Smooth muscle cell (in vitro differentiated cells): ENCODE results near the gene EMC6. TPM values are rescaled to one million over a fixed set of nuclear protein-coding genes. Genes with fewer than 3 reads are reported as not detected.

Experiments used
- DNase-seq: peaks from one replicate; lab custom pipeline; 2025; ENCODE audit not compliant: unreplicated experiment; lab: John Stamatoyannopoulos, UW
- H2AFZ ChIP-seq: fragments of 200-600 bp; sonication (generic); 2 replicates; pipeline ENCODE4 v1.6.0; 2016; ENCODE audit warnings: antibody characterized with exemption, low read depth, mild to moderate bottlenecking
- H3F3A ChIP-seq: fragments of 200-600 bp; sonication (generic); 2 replicates; pipeline ENCODE4 v1.6.0; 2017; ENCODE audit warnings: antibody characterized with exemption, low read depth
- H3K27ac ChIP-seq: fragments of 200-600 bp; sonication (generic); 2 replicates; pipeline ENCODE4 v1.5.1; 2016; ENCODE audit warnings: low read depth, mild to moderate bottlenecking
- H3K27me3 ChIP-seq: fragments of 200-600 bp; sonication (generic); 2 replicates; pipeline ENCODE4 v1.6.1; 2016; ENCODE audit warnings: low read depth, mild to moderate bottlenecking
- H3K36me3 ChIP-seq: fragments of 200-600 bp; sonication (generic); 2 replicates; pipeline ENCODE4 v1.5.1; 2016; ENCODE audit warnings: low read depth
- H3K4me1 ChIP-seq: fragments of 200-600 bp; sonication (generic); 2 replicates; pipeline ENCODE4 v1.5.1; 2016; ENCODE audit warnings: low read depth
- H3K4me2 ChIP-seq: fragments of 200-600 bp; sonication (generic); 2 replicates; pipeline ENCODE4 v1.6.0; 2016; ENCODE audit warnings: mild to moderate bottlenecking
- H3K4me3 ChIP-seq: fragments of 200-600 bp; sonication (generic); 2 replicates; pipeline ENCODE4 v1.5.1; 2016; ENCODE audit warnings: mild to moderate bottlenecking
- H3K79me2 ChIP-seq: fragments of 200-600 bp; sonication (generic); 2 replicates; pipeline ENCODE4 v1.6.0; 2016; ENCODE audit warnings: low read depth, mild to moderate bottlenecking
- H3K9ac ChIP-seq: fragments of 200-600 bp; sonication (generic); 2 replicates; pipeline ENCODE4 v1.6.0; 2016; ENCODE audit warnings: low read depth
- H3K9me3 ChIP-seq: fragments of 200-600 bp; sonication (generic); replicated peaks from 2 replicates; pipeline ENCODE4 v1.5.1; 2016; ENCODE audit warnings: low read depth
- H4K20me1 ChIP-seq: fragments of 200-600 bp; sonication (generic); 2 replicates; pipeline ENCODE4 v1.6.0; 2016; ENCODE audit warnings: low read depth
- CTCF ChIP-seq: fragments of 200-600 bp; sonication (generic); IDR thresholded peaks from 2 replicates; pipeline ENCODE4 v1.5.1; 2017; ENCODE audit warnings: borderline replicate concordance, mild to moderate bottlenecking, antibody characterized with exemption; ENCODE audit not compliant: insufficient read depth, poor library complexity, severe bottlenecking
- WGBS: methylation state at CpG from one replicate; pipeline ENCODE4 v1.1.7; 2016; ENCODE audit warnings: low lambda C conversion rate; 5-methylcytosine and 5-hydroxymethylcytosine counted together
- polyA plus RNA-seq: library from polyadenylated mRNA; unstranded; fragments of >200 nt; fragmentation: Nextera tagmentation; extraction: Ambion mirVana; gene quantifications from 2 replicates; pipeline ENCODE4 v1.2.1, GENCODE V29; 2016
- total RNA-seq: library from RNA; depleted of rRNA; stranded (reverse); fragments of >200 nt; gene quantifications from 2 replicates; pipeline ENCODE4 v1.2.3, GENCODE V29; 2014

The EMC6 gene
- total and polyA plus RNA-seq, 2 experiments from 2014 or later = 59.7 to 123 TPM

GRCh38 chr17:3683054-3683511 is 14.5 kb downstream of the EMC6 start:
- no peaks in the 10 kb centered on the region for H3K36me3 ChIP-seq
- WGBS = 40% methylated on average over 10 of the region's 10 CpGs
- H2AFZ ChIP-seq = no peak overlapping the region
- H3K79me2 ChIP-seq = no peaks in the 10 kb centered on the region
- no peaks in the 10 kb centered on the region for H4K20me1 ChIP-seq
- DNase-seq = no peak
- H3K27me3 ChIP-seq = no peaks in the 10 kb centered on the region
- H3K4me3 ChIP-seq = no peak overlapping the region
- no peak overlapping the region for H3K4me2 ChIP-seq
- TF ChIP-seq CTCF = peak; percentile 89
- no peak overlapping the region for H3K27ac ChIP-seq
- H3K9ac ChIP-seq = no peak overlapping the region
- no peaks in the 10 kb centered on the region for H3K9me3 ChIP-seq
- no peaks in the 10 kb centered on the region for H3F3A ChIP-seq
- H3K4me1 ChIP-seq = no peaks in the 10 kb centered on the region

- TF ChIP-seq CTCF = no peak
- Histone ChIP-seq H3K36me3 (no peaks in the 10 kb centered on the region), H3K4me1 (no peaks in the 10 kb centered on the region), H3F3A (no peaks in the 10 kb centered on the region), H3K9ac (no peak overlapping the region), H3K4me2 (no peak overlapping the region), H3K27me3 (no peaks in the 10 kb centered on the region), H3K27ac (no peak overlapping the region), H3K9me3 (no peaks in the 10 kb centered on the region), H3K79me2 (no peaks in the 10 kb centered on the region), H2AFZ (no peak overlapping the region), H3K4me3 (no peak overlapping the region), H4K20me1 (no peaks in the 10 kb centered on the region)
- WGBS = 76% methylated on average over 12 of the region's 13 CpGs
- DNase-seq = no peak
These were observed 16.6 kb downstream of the EMC6 start for GRCh38 chr17:3685174-3685573.

GRCh38 chr17:3688027-3688553 is 19.5 kb downstream of the EMC6 start:
- Histone ChIP-seq H4K20me1 (no peaks in the 10 kb centered on the region), H3K4me2 (no peak overlapping the region), H3K27ac (no peak overlapping the region), H3K27me3 (peaks cover 4% of the 10 kb centered on the region), H3K9ac (no peak overlapping the region), H3K9me3 (no peaks in the 10 kb centered on the region), H3K36me3 (no peaks in the 10 kb centered on the region), H3K4me3 (no peak overlapping the region), H2AFZ (no peak overlapping the region), H3K79me2 (no peaks in the 10 kb centered on the region), H3K4me1 (no peaks in the 10 kb centered on the region), H3F3A (no peaks in the 10 kb centered on the region)
- DNase-seq = no peak
- TF ChIP-seq CTCF = no peak
- 72% methylated on average over 17 of the region's 19 CpGs for WGBS

DNA sequence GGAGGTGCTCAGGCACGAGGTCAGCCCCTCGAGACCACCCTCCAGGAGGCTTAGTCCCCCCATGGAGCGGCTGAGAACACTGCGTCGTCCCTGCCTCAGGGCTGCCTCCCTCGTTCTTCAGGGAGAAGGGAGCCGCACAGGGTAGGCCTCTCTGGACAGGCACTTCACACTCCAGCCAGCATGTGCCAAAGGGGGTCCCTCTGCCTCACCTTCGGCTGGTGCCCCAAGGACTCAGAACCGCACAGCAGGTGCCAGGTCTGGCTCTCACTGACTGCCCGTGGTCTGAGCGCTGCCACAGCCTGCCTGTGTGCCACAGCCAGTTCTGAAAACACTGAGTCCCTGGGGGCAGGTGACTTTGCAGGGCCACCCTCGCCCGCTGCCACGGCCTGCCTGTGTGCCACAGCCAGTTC is 20.2 kb downstream of the EMC6 start:
- no peak for TF ChIP-seq CTCF
- H2AFZ ChIP-seq = no peak overlapping the region
- no peak overlapping the region for H3K4me3 ChIP-seq
- H4K20me1 ChIP-seq = no peaks in the 10 kb centered on the region
- DNase-seq = no peak
- no peak overlapping the region for H3K27ac ChIP-seq
- no peaks in the 10 kb centered on the region for H3K4me1 ChIP-seq
- no peaks in the 10 kb centered on the region for H3K9me3 ChIP-seq
- H3K9ac ChIP-seq = no peak overlapping the region
- H3K27me3 ChIP-seq = peaks cover 11% of the 10 kb centered on the region
- WGBS = 90% methylated on average over 14 of the region's 14 CpGs
- H3K36me3 ChIP-seq = no peaks in the 10 kb centered on the region
- H3F3A ChIP-seq = no peaks in the 10 kb centered on the region
- H3K4me2 ChIP-seq = no peak overlapping the region
- no peaks in the 10 kb centered on the region for H3K79me2 ChIP-seq
